ENCODE measurements around the gene FYB1. TPM values are rescaled to one million over a fixed set of nuclear protein-coding genes. Genes with fewer than 3 reads are reported as not detected.

Gene FYB1
- total RNA-seq, 4 donors from 2014 or later, result 2.8 to 14.1 (median 11.9) TPM

DNA sequence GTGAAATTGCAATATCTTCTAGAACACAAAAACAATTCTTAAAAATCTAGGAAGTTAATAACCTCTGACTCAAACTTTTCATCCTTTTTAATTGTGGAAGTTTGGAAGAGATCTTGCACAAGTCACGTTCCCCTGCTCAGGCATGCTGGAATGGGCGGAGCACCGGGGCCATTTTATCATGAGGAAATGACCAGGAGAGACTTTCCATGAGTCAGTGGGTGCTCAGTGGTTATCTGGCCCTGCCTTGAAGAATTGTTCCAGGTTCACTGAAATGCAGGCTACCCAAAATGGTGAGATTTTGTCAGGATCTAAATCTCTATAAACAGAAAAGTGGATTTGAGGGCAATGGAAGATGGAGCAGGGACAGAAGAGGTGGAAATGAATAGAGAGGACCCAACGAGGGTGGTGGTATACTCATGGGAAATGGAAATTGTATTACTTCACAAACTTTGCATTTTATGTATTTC is 61.2 kb downstream of the FYB1 start:
- Histone ChIP-seq H3K27ac (no peak overlapping the region), H3K27me3 (no peaks in the 10 kb centered on the region), H3K4me1 (peaks cover 0 to 8% (median 5%) of the 10 kb centered on the region in 3 donors), H3K36me3 (no peaks in the 10 kb centered on the region), H3K9me3 (no peaks in the 10 kb centered on the region), H3K4me3 (no peak overlapping the region)
- TF ChIP-seq POLR2A (IDR thresholded peaks at IDR 0.05), result no peak
- TF ChIP-seq, protein P1, sequence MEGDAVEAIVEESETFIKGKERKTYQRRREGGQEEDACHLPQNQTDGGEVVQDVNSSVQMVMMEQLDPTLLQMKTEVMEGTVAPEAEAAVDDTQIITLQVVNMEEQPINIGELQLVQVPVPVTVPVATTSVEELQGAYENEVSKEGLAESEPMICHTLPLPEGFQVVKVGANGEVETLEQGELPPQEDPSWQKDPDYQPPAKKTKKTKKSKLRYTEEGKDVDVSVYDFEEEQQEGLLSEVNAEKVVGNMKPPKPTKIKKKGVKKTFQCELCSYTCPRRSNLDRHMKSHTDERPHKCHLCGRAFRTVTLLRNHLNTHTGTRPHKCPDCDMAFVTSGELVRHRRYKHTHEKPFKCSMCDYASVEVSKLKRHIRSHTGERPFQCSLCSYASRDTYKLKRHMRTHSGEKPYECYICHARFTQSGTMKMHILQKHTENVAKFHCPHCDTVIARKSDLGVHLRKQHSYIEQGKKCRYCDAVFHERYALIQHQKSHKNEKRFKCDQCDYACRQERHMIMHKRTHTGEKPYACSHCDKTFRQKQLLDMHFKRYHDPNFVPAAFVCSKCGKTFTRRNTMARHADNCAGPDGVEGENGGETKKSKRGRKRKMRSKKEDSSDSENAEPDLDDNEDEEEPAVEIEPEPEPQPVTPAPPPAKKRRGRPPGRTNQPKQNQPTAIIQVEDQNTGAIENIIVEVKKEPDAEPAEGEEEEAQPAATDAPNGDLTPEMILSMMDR (IDR thresholded peaks at IDR 0.05), result no peak
- 27 to 41% methylated on average over 4 of the region's 4 CpGs for WGBS, 2 donors
- intact Hi-C loops (cut with DNase I), result no loop called here
- DNase-seq, result no peak

DNA sequence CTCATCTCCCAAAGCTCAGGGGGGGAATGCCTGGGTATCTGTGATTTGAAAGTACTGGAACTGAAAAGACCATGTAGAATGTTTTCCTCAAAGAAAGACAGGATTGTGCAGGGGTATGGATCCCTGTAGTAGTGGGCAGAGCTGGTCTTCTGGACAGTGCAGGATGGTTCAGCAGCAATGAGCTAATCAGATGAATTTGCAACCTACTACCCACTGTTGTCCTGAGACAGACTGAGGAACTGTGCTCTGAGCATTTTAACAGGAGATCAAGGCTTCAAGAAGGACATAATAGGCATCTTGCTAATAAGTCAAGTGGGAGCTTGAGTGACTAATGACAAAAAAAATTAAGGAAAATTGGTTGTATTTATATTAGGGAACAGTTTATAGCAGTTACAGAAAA is 61.7 kb downstream of the FYB1 start:
- no peak for TF ChIP-seq POLR2A (IDR thresholded peaks at IDR 0.05)
- TF ChIP-seq, protein P1 (IDR thresholded peaks at IDR 0.05), result no peak

GRCh38 chr5:39156082-39156481 is 63.3 kb downstream of the FYB1 start:
- DNase-seq, result no peak
- Histone ChIP-seq H3K4me3 (no peak overlapping the region), H3K27me3 (no peaks in the 10 kb centered on the region), H3K9me3 (no peaks in the 10 kb centered on the region), H3K4me1 (peaks cover 0 to 8% (median 5%) of the 10 kb centered on the region in 3 donors), H3K36me3 (no peaks in the 10 kb centered on the region), H3K27ac (no peak overlapping the region)
- intact Hi-C loops (cut with DNase I), result no loop called here
- TF ChIP-seq, protein P1 (IDR thresholded peaks at IDR 0.05), result no peak
- WGBS, 2 donors, result 70 to 74% methylated on average over 4 of the region's 4 CpGs

More for the DNA sequence above, 61.7 kb downstream of the FYB1 start:
- H3K27ac ChIP-seq, result no peak overlapping the region
- H3K9me3 ChIP-seq, result no peaks in the 10 kb centered on the region
- H3K27me3 ChIP-seq, result no peaks in the 10 kb centered on the region
- H3K4me1 ChIP-seq, result peaks cover 0 to 8% (median 5%) of the 10 kb centered on the region in 3 donors
- no peaks in the 10 kb centered on the region for H3K36me3 ChIP-seq
- no peak overlapping the region for H3K4me3 ChIP-seq
- no peak for DNase-seq
- intact Hi-C loops (cut with DNase I), result no loop called here

- Histone ChIP-seq H3K4me1 (no peaks in the 10 kb centered on the region), H3K27me3 (no peaks in the 10 kb centered on the region), H3K4me3 (no peak overlapping the region), H3K9me3 (no peaks in the 10 kb centered on the region), H3K27ac (no peak overlapping the region), H3K36me3 (no peaks in the 10 kb centered on the region)
- intact Hi-C loops (cut with DNase I), result no loop called here
- TF ChIP-seq, protein P1 (IDR thresholded peaks at IDR 0.05), result no peak
- TF ChIP-seq POLR2A (IDR thresholded peaks at IDR 0.05), result no peak
- no peak for DNase-seq
- WGBS, 2 donors, result 42 to 49% methylated on average over 2 of the region's 2 CpGs
Measured at GRCh38 chr5:39151745-39152144, 67.6 kb downstream of the FYB1 start.

- Histone ChIP-seq H3K36me3 (no peaks in the 10 kb centered on the region), H3K4me1 (no peaks in the 10 kb centered on the region), H3K9me3 (no peaks in the 10 kb centered on the region), H3K27ac (no peak overlapping the region), H3K27me3 (no peaks in the 10 kb centered on the region), H3K4me3 (no peak overlapping the region)
- WGBS, 2 donors, result 91 to 95% methylated on average over 4 of the region's 4 CpGs
- TF ChIP-seq, protein P1 (IDR thresholded peaks at IDR 0.05), result no peak
- no peak for TF ChIP-seq POLR2A (IDR thresholded peaks at IDR 0.05)
- DNase-seq, result no peak
- intact Hi-C loops (cut with DNase I), result no loop called here
Measured at GRCh38 chr5:39149966-39150365, 69.4 kb downstream of the FYB1 start.

Data from esophagus squamous epithelium (tissue), 5 donors.